Ishikawa (cell line): ENCODE results near the gene DNAI4.

Source experiments
- CEBPB ChIP-seq: IDR thresholded peaks from 2 replicates; pipeline ENCODE4 v1.6.1; 2012
- EGR1 ChIP-seq: IDR thresholded peaks from 2 replicates; pipeline ENCODE4 v1.6.1; 2012
- EP300 ChIP-seq: IDR thresholded peaks from 2 replicates; pipeline ENCODE4 v1.6.1; 2012; ENCODE audit warnings: borderline replicate concordance
- MAX ChIP-seq: IDR thresholded peaks from 2 replicates; pipeline ENCODE4 v1.6.1; 2012
- NFIC ChIP-seq: IDR thresholded peaks from 2 replicates; pipeline ENCODE4 v1.6.1; 2012
- RAD21 ChIP-seq: IDR thresholded peaks from 2 replicates; pipeline ENCODE4 v1.6.1; 2012; ENCODE audit warnings: low read depth
- REST ChIP-seq: IDR thresholded peaks from 2 replicates; pipeline ENCODE4 v1.6.1; 2012; ENCODE audit warnings: low read depth, mild to moderate bottlenecking
- TAF1 ChIP-seq: IDR thresholded peaks from 2 replicates; pipeline ENCODE4 v1.6.1; 2012; ENCODE audit warnings: low read depth, mild to moderate bottlenecking
- ZBTB7A ChIP-seq: IDR thresholded peaks from 2 replicates; pipeline ENCODE4 v1.6.1; 2012; ENCODE audit warnings: low read depth

DNA sequence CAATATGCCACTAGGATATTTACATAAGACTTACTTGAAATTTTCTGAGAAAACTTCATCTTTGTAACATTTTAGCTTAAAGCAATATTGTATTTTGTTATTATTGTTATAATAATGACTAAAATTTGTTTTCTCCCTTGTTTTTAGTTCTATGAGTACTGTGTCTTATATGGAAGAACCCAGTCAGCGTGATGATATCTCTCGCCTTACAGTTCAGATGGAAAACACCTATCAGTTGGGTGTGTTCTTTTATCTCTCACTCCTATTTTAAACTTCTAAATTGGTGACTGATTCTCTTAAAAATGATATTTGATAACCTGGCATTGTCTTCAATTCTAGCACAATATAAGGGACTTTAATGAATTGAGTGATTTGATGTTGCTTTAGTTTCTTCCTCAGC lies 154.4 kb downstream of the DNAI4 start:
- no peak for TF ChIP-seq RAD21
- TF ChIP-seq EP300, result no peak
- TF ChIP-seq TAF1, result no peak
- no peak for TF ChIP-seq CEBPB
- no peak for TF ChIP-seq MAX
- TF ChIP-seq EGR1, result no peak
- no peak for TF ChIP-seq NFIC
- TF ChIP-seq REST, result no peak
- TF ChIP-seq ZBTB7A, result no peak
